ENCODE data around the gene GRM1.

The GRM1 gene

DNA sequence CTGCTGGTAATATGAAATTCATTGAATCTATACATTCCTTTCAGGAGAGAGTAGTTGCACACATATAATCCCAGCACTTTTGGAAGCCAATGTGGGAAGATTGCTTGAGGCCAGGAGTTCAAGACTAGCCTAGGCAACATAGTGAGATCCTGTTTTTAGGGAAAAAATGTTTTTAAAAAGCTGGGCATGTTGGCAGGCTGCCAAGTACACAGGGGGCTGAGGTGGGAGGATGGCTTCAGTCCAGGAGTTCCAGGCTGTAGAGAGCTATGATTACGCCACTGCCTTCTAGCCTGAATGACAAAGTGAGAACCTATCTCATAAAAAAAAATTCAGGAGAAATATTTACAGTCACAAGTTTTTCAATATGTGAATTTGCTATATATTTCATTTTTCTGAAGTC, 71.9 kb downstream of the GRM1 start:
- DNase-seq = no peak

DNA sequence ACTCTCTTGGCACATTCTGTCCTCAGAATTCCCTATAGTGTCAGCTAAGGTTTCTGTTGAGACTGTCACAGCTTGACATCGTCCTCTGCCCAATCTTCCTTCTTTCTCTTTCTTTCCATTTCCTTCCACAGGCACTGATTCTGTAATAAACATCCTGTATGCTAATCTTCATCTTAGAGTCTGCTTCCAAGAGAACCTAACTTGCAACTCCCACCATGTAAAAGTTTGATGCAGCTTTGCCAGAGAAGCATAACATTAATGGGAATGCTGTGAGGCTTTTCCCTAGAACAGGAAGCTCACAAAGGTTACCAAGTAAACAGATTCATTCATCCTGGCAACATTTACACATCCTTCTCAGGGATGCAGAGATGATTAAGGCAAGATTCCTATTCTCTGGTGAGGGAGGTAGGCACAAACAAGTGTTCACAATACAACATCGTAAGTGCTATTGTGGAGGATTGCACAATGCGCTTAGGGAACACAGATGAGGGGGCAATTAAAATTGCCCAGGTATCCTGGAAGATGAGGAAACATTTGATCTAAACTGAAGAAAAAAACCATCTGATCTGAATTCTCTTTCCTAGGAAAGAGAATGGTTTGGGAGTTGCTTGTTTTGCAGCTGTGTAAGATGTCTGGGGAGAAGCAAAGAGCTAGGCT, 74.7 kb downstream of the GRM1 start:
- no peak for DNase-seq

DNA sequence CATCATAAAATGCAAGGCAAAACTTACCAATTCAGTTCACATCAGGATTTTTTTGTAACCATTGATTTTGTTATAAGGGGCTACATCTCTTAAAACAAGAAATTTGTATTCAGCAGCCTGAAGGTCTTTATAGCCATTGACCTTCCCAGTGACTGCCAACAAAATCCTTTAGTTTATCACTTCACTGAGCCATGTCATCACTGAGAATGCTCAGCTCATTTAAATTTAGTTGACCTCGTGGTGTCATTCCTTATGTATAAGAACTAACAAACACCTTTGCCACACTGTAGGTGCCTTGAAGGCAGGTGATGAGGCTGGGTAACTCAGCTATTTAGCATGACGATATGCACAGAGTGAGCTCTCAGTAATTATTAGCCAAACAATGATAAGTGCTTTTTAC, 77.7 kb downstream of the GRM1 start:
- DNase-seq = no peak

DNA sequence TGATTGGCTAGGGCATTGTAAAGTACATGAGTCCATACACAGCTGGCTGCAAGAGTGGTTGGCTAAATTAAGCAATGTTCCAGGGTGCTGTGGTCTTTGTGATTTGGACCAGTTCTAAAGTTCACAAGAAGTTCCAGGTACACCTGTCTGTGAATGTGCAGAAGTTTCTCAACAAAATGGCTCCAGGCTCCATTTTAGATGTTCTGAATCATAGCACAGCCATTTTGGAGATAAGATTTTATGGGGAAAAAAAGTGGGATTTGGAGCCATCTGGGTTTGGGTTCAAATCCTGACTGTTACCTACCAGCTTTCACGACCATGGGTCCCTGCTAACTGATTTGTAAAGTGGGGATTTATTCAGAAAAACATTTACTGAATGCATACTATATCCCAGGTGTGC, 82.1 kb downstream of the GRM1 start:
- DNase-seq = no peak

DNA sequence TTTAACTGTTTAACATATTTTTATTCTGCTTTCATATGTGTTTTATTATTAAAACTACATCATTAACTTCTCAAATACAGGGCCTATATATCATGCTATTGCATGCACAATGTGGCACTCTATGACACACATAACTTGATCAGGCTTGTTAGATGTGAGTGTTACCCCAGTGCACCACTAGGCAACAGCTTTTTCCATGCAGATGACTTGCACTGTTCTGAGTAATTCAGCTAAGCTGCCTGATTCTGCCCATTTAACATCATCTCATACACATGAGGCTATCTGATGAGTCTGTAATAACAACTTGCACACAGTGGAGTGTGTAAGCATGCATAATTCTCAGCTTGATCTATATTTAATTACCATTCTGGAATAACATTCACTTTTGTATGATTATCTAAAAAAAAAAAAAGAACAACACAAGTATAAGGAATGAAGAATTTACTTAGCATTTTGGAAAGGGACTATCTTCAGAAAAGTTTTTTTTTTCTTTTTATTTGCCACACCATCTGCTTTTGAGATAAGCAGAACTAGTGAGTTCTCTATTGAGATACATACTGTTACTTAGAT, 83.1 kb downstream of the GRM1 start:
- no peak for DNase-seq

DNA sequence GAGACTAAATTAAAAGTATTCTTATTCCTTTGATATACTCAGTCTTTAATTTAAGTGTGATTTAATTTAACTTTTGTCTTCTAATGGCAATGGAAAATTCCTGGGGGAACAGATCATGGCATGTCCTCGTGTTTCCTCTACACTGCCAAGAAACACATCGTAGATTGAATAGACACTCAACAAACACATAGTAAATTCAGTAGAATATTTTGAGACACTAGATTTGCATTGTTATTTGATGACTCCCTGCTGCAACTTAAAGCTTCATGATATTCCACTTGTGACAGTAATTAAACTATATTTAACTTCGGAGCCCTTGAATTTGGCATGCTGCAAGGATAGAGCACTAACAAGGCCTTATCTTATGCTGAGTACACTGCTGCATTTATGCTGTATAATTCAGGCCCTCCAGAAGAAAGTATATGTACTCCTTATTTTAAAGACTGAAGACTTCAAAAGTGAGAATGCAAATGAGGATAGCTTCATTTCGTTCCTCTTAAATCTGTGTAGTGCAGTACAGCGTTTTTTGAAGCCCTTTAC, 84.3 kb downstream of the GRM1 start:
- DNase-seq = no peak

DNA sequence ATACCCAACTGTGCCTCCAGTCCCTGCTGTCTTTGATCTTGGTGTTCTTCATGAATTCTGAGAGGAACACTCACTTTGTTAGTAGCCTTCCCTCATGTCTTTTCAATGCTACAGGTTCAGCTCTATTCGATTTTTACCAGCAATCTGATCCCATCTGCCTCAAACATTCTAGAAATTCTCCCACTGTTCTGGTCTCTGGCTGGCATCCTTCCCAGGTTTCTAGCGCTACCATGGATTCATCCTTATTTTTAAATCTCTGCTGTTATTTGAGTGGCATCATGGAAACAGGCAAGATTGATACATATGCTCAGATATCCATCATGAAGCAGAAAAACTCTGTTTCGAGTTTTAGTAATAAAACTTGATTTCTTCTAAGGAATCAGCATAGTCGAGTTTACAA, 94.8 kb downstream of the GRM1 start:
- no peak for DNase-seq

DNA sequence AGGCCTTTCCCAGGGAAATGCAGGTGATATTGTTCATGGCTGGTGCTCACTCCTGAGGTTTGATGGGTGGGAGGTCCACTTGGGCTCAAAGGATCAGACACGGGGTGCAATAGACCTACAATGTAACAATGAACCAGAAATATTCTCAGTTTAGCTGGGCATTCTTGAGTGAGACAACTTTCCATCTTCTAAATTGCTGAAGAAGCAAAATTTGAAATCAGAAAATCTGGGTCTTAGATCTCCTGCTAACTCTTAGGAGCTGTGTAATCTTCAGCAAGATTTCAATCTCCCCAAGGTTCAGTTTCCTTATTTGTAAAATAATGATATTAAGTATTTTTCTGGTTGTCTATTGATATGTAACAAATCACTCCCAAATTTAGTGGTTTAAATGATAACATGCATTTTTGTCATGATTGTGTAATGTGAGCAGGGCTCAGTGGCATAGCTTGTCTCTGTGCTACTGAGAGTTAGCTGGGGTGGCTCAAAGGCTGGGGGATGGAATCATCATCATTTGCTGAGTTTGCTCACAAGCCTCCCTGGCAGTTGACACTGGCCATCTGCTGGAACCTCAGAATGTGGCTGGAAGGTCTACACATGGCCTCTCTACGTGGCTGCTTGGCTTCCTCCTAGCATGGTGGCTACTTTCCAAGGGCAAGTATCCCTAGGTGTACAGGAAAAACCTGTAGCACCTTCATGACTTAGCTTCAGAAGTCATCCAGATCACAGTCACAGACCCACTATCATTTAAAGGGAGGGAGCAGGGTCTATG, 98.8 kb downstream of the GRM1 start:
- no peak for DNase-seq

DNA sequence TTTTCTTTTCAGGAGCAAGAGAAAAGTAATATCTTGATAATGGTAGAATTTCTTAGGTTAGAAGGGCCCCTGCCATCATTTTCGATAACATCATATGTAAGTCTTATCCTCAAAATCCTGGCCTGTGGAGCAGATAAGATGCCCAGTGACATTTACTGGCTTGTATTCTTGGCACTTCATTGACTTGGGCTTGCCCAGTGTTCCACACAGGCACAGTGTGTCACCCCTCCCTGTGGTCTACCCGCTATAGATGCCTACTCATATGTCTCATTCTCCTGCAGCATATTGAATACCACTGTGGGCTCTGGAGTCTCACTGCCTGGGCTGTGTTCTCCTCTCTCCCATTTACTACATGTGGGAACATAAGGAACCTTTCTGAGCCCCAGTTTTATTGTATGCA, 105.0 kb downstream of the GRM1 start:
- DNase-seq = no peak

DNA sequence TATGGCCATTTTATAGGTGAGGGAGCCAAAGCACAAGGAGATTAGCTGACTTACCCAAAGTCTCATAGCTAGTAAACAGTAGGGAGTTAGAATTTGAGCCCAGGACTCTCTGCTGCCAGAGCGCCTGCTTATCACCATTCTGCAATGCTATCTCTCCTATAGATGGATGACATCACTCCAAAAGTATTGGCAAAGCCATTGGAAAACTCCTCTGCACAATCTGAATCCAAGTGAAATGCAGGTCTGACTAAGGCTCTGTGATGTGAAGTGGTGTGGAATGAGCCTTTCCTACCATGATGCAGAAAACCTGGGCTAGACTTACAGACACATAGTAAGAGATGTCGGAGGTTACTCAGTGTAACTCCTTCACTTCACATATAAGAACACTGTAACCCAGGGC, 106.3 kb downstream of the GRM1 start:
- no peak for DNase-seq

DNA sequence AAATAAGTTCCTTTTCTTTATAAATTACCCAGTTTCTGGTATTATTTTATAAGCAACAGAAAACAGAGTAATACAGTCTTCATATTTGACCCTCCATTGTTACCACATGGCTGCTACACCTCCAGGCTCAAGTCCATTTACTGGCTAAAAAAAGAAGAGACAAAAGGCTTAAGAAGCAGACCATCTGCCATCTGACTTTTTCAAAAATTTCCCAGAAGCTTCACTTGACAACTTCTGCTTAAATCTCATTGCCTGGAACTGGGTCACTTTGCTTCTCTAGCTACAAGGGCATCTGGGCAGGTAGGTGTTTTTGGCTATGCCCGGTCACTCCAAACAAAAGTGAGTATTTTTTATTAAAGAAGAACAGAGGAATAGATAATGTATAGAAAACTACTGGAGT, 118.0 kb downstream of the GRM1 start:
- no peak for DNase-seq

DNA sequence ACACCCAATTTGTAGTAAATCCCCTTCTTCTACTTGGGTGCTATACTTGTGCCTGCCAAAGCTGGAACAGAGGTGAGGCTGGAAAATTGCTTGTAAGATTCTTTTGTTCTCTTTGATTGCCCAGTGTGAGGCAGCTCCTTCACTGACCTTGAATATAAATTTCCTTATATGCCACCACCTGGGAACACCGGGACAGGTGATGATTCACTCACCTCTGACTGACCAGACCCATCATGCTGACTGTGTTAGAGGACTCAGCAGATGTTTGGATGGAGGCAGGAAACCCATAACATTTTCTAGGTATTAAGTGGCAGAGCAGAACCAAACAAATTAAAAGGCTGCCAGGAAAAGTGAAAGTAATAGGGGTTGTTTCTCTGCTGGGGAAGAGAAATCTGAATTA, 120.9 kb downstream of the GRM1 start:
- DNase-seq = no peak

DNA sequence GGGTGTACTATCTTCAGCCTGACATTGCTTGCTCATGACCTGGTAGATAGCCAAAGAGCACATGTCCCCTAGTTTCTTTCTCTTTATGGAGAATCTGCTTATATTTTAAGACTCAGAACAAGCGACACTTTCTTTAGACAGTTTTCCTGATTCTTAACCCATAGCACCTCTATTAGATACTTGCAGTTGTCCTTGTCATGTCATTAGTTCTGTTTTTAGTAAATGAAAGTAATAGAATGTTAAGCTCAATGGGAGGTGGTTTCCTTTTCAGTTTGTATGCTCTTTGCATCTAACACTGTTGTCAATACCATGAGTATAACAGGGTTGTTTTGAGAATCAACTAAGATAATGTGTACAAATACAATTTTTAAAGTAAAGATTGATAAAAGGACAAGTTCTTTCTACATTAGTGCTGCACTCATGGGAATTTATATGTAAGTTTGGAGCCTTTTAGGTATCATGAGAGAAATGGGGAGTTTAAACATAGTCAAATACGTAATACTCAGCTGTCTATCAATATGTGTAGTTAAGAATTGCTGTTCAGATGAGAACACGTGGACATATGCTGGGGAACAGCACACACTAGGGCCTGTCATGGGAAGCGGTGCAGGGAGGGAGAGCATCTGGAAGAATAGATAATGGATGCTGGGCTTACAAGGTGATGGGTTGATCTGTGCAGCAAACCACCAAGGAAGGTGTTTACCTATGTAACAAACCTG, 124.3 kb downstream of the GRM1 start:
- no peak for DNase-seq

DNA sequence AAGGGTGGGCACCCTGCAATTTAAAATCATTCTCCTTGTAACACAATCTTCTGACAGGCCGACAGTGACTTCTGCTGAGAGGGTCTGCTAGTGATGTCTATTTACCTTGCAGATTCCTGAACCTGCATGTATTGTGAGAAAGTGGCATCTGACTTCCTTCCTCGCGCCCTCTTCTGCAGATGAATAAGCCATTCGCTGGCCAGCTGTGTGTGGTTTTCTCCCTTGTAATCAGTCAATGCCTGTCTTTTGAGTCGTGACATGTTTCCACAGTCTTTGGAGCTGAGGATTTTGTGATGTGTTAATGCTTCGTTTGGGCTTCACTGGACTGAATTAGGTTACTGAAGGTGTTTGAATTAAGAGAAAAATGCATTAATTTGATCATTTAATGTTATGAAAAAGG, 125.3 kb downstream of the GRM1 start:
- DNase-seq = no peak

DNA sequence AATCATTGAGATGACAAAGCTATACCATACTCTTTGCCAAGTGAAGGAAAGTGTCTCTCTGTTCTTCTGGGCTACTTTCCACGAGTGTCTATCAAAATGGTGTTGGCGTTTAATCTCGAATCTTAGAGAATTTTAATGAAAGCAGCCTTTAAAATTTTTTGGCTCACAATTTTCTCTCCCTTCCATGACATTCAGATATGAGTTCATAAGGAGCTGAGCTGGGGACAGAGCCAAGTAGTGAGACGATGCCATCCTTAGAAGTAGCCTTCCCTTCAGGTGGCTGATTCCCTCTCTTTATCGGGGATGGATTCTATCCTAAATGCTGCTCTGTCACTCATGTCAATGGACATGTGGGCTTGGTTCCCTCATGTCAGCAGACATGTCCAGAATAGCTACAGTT, 132.8 kb downstream of the GRM1 start:
- no peak for DNase-seq

DNA sequence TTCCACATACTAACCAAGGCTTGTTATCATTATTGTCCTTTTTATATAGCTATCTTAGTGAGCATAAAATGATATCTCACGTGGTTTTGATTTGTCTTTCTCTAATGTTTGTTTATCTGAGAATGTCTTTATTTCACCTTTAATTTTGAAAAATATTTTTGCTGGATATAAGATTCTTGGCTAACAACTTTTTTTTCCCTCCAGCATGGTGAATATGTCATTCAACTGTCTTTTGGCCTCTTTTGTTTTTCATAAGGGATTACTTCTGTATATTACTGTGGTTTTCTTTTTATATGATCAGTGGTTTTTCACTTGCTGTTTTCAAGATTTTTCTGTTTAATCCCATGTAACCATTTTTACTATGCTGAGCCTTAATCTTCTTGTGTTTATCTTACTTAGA, 141.0 kb downstream of the GRM1 start:
- DNase-seq = no peak

DNA sequence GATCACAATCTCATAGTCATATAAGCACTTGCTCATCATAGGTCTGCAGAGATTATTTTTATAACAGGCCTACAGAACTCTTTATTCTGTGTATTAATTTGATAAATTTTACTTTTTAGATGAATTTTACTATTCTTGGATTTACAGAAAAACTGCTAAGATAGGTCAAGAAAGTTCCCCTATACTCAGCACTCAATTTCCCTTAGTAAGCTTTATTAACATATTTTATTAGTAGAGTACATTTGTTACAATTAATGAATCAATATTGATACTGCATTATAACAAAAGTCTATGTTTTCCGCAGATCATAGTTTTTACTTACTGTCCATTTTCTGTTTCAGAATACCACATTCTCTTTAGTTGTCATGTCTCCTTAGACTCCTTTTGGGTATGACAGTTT, 148.9 kb downstream of the GRM1 start:
- no peak for DNase-seq

DNA sequence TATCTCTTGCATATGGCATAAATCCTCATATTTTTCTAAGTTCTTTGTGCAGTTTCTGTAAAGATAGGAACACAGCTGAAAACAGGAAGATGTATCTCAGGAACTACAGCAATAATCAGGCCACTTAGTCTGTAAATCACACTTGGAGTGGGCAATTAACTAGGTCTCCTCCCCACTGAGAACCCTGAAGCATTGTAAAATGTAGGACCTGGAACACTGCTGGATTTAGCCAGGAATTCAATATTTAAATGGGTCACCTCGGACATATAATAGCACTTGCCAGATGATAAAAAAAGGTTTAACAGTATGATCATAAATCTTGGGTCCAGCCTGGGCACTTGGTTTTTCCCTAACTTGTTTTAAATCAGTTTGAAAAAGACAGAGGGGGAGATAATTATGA, 155.0 kb downstream of the GRM1 start:
- no peak for DNase-seq

DNA sequence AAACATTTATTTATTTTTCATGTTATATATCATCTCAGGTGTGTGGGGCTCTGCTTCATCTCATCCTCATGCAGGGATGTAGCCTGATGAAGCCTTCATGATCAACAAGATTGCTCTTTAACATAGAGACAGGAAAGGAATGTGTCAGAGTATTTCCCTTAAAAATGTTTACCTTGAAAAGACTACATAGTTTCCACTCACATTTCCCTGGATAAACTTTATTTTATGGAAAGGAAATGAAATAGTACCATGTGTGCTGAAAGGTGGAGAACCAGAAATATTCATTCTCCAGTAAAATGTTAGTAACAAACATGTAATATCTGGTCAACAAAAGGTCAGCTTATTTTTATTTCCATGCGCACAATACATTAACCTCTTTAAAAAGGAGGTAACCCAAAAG, 155.8 kb downstream of the GRM1 start:
- no peak for DNase-seq

DNA sequence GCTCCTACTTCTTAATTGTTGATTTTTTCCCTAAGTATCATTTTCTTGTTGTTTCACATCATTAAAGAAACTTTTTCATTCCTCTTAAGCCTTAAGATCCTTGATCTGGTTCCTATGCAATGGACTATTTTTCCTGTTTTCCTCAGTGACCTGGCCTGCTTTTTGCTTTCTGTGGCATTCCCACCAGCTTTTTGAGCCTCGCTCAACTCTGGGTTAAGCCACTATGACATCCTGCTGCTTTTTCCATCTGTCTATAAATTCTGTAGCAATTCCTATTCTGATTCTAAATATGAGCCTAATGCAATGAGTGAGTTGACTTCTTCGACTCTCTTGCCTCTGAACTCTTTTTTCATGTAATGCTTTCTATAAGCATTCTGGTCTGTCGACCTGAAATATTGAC, 160.3 kb downstream of the GRM1 start:
- DNase-seq = no peak

DNA sequence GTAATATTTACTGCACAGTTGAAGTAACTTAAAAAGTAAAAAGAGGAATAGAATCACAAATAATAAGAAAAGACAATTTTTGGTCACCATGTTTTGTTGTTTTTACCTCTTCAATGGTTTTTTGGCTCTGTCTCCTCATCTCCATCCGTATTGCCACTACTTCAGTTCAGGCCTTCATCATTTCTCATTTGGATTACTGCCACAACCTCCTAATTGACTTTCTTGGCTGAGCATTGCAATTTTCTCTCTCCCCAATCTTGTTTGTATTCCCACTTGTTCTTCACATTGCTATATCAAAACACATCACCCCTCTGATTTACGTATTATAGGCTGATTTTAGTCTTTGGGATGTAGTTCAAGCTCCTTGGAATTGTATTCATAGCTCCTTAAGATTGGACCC, 161.7 kb downstream of the GRM1 start:
- DNase-seq = no peak

DNA sequence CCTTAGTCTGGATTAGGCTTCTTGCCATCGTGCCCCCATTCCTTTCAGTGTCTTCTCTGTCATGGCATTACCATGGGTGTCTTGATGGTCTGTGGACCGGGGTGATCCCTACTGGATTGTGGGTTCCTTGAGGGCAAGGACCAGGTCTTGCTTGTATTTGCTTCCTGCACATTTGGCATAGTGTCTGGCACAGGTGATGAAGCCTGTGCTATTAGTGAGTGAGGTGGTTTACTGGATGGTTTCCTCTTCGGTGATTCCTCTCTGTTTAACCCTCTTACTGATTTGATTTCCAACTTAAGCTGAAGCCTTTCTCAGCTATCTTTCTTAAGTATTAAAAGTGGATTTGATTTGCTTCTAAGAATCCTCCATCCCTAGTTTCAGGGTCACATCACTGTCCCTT, 162.3 kb downstream of the GRM1 start:
- no peak for DNase-seq

DNA sequence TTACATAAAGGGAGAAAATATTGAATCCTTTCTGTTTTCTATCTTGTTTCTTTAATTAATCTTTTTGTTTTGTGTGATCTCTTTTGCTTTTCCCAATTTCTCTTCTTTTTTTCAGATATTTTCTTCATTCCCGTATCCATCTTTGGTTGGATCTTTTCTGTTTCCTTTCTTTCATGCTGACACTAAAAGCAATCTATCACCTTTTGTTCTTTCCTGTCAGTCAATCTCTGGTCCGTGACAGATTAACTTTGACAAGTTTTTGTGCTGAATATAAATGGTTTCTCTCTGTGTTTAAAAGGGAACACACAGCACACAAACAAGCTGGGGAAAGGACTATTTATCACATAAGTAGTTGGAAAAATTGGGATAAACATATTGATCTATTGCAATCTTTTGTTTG, 162.8 kb downstream of the GRM1 start:
- no peak for DNase-seq

DNA sequence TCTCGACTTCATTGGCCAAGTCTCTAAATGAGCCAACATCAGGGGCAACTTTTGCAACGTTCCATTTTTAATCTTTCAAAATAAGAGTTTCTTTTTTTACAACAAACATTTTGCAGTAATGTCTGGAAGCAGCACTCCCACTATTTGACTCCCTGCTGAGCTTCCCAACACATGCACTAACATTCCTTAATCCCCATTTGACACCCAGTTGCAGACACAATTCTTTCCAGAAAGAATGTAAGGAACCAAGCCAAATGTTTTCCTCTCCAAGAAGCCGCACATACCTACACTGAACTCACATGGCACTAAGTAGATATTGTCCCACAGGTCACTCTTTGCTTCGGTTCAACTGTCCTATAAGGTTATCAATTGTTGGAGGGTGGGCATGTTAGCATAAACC, 165.6 kb downstream of the GRM1 start:
- no peak for DNase-seq
